NCI-H526 treated with DMSO at 0.1 percent for 48 hours (cell line): ENCODE results near the gene ZXDC.

Experiments used
- DNase-seq: peaks from one replicate; lab custom pipeline; 2025; lab: John Stamatoyannopoulos, UW

The ZXDC gene

DNA sequence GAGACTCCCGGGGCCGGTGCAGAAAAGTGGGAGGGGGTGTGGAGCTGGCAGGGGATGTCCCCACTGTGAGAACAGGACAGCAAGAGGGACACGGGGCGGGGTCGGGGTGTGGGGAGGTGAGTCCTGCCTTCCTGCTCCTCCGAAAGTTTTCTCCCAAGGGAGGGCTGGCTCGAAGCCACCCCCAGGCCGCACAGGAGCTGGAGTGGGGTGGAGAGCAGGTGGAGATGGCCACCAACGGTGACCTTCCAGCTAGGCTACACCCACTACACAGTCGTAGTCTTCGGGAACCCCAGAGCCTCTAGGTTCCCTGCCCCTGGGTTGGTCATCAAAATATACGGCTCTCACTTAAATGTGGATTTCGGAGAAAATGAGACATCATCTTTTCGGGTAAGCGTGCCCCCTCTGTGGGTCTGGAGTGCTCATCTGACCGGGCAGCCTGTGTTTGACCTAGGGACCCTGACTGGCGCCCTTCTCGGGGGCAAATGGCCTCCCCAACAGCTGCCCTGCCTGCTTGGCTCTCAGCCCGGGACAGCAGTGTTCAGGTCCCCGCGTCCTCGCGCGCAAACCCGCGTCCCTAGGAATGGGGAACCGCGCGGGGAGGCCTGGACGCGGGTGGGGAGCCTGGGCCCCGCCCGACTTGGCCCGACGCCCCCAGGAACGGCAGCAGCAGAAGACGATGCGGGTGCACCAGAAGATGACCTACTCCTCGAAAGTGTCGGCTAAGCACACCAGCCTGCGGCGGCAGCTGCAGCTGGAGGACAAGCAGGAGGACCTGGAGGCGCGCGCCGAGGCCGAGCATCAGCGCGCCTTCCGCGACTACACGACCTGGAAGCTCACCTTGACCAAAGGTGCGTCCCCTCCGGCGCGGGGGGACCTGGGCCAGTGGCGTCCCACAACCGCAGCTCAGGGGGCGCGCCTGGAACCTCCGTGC, 59.8 kb downstream of the ZXDC start:
- no peak for DNase-seq

- DNase-seq, result no peak
Measured at GRCh38 chr3:126414961-126415660, 60.6 kb downstream of the ZXDC start.

- DNase-seq, result no peak
Measured at GRCh38 chr3:126414406-126414805, 61.3 kb downstream of the ZXDC start.

GRCh38 chr3:126413693-126414080, 62.0 kb downstream of the ZXDC start:
- DNase-seq, result no peak

DNA sequence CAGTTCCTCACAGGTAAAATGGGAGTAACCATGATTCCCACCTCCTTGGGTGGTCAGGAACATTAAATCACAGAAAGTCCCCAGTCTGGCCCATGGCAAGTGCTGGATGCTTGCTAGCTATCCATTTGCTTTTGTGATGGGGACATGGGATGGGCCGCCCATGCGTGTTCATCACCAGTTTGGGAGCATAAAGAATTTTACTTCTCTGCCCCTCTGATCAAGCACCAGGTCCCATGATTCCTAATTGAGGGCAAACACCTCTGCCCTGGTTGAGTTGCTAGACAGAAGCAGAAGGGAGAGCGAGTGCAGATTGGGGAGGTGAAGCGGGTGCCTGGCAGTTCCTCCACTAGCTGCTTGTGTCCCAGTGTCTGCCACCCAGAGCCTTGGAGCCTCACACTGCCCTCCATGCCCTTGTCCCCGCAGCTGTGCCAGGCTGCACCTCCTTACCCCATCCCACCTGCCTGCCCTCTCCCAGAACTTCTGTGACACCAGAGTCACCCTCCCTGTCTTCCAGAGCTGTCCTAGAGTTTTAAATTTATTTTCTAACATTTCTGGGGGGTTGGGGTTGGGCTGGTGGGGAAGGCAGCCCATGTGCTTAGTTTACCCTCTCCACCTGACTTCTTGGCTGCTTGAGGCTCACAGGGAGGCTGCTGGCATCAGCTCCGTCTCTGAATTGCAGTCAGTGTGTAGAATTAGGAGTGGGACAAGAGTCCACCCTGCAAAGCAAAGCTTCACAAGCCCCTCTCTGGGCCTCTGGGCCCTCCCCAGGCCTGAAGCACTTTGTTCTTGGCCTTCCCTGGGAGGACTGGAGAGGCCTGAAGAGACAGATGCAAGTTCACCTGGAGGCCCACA, 62.6 kb downstream of the ZXDC start:
- no peak for DNase-seq

- no peak for DNase-seq
Measured at GRCh38 chr3:126408099-126408498, 67.6 kb downstream of the ZXDC start.

- no peak for DNase-seq
Measured at GRCh38 chr3:126407412-126408044, 68.2 kb downstream of the ZXDC start.

GRCh38 chr3:126406389-126407296, 69.0 kb downstream of the ZXDC start:
- DNase-seq, result no peak

- no peak for DNase-seq
Measured at GRCh38 chr3:126402666-126403302, 72.9 kb downstream of the ZXDC start.

GRCh38 chr3:126402178-126402577, 73.5 kb downstream of the ZXDC start:
- no peak for DNase-seq

DNA sequence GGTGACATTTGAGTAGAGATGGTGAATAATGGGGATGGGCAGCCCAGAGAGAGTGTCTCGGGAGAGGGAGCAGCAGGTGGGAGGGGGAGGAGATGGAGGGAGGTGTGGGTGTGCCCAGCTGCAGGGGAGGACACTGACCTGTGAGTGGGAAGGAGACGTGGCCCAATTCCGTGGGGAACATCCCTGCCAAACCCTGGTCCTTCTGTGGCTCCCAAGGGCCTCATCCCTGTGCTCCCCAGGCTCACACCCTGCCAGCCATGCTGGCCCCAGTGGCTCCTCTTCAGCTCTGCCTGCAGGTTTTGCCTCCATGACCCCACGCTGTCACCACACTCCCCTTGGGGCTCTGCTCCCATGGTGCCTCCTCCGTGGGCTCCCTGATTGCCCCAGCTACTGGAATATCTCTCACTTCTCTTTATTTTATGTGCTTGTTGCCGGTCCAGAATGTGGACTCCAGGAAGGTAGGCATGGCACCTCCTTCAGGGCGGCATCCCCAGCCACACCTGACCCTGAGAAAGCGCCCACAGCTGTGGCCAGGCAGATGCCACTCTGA, 74.0 kb downstream of the ZXDC start:
- DNase-seq, result no peak

GRCh38 chr3:126399756-126400155, 75.9 kb downstream of the ZXDC start:
- DNase-seq, result no peak

DNA sequence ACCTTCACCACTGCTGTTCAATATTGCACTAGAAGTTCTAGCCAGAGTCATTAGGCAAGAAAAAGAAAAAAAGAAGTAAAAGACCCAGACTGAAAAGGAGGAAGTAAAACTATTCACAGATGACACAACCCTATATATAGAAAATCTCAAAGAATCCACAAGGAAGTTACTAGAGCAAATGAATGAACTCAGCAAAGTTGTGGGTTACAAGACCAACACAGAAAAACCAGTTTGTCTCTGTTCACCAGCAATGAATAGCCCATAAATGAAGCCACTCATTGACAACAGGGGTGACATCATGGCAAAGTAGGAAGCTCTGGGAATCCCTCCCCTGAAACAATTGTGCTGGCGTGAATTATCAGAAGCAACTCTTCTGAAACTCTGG, 76.3 kb downstream of the ZXDC start:
- DNase-seq, result no peak

GRCh38 chr3:126398423-126399350, 77.0 kb downstream of the ZXDC start:
- no peak for DNase-seq

DNA sequence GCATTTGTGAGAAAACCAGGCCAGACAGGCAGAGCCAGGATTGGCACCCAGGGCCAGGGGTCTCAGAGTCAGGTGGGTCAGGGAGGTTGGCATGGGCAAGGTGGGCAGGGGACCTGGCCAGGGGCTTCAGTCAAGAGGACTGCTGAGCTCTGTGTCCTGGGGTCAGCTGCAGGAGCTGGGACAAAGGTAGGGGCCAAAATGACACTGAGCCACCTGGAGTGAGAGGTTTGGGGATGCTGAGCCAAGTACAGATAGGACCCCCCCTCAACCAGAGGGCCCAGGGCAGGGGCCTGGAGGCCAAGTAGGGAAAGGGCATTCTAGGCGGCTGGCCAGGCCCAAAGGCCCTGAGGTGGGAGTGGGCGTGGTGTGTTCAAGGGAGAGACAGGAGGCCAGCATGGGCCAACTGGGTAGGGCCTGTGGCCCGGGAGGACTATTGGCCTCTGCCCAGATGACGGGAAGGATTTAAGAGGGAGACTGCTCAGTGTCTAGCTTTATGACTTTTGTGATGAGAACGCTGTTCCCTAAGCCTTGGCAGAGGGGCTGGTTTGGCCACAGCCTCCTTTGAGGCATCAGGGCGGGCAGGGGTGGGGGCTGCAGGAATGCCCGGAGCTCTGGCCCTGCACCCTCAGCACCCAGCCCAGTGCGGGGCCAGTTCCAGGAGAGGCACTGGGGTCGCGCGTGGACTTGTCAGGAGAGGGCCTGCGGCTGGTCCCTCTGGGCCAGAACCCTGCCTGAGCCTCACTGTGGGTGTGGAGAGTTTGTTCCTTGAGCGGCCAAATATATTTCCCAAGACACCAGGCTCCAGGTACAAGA, 77.9 kb downstream of the ZXDC start:
- no peak for DNase-seq

DNA sequence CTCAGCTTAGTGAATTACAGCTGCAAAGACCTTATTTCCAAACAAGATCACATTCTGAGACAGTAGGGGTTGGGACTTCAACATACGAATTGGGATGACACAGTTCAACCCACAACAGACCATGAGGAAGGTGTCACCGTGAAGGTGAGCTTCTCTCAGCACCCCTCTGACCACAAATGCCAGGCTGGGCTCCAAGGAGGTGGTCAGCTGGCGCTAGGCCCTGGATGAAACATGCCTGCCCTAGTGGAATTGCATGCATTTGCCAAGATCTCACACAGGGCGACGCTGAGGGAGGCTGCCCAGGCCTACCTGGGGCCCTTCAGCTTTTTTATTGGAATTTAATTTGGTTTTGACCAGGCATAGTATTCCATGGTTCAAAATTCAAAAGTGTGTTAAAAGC, 79.2 kb downstream of the ZXDC start:
- DNase-seq, result no peak

DNA sequence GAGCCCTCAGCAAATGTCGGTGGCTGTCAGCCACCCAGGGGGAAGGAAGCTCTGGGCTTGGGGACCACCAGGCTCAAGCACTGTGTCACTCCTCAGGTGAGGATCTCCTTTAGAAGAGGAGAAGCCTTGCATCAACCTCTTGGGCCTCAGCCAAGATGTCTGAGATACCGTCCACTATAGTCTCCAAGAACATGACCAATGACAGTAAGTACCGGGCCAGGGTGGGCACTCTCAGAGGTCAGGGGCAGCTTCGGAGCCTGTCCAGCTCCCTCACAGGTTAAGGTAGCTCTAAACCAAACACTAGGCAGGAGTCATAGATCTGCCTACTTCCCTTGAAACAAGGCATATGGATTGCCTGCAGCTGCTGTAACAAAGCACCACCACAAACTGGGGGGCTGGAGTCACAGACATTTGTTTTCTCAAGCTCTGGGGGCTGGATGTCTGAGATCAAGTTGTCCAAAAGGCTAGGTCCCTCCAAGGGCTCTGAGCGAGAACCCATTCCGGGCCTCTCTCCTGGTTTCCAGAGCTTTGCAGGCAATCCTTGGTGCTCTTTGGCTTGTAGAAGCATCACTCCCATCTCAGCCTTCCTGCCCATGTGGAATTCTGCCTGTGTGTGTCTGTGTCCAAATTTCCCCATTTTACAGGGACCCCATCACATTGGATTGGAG, 79.7 kb downstream of the ZXDC start:
- no peak for DNase-seq

GRCh38 chr3:126394977-126395321, 80.7 kb downstream of the ZXDC start:
- DNase-seq, result no peak
